ENCODE results near the gene SYT5. TPM values are rescaled to one million over a fixed set of nuclear protein-coding genes. Genes with fewer than 3 reads are reported as not detected.

SYT5 gene
- total RNA-seq, 1 experiment from 2014 or later: 4.5 TPM

DNA sequence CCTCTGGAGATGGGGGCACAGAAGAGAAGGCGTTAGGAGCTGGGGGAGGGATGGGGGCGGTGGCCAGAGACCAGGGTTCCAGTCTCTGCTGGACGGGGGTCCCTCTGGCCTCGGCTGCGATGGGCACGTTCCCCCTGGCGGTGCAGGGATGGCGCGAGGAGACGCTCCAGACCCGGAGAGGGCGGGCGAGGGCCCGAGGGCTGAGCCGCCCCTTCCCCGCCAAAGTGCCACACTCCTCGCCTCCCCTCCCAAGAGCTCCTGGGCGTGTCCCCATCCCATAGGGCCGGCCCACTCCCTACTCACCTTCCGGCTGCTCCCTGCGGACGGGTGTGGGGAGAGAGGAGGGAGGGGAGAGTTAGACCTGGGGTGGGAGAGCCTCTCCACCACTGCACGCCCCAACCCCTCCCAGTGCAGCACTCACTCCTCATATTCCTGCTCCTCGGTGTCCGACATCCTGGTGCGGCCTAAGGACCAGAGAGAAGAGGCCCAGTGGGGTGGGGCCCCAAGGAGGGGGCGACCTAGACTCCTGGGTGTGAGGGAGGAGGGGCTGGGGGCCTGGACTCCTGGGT is 33.3 kb downstream of the SYT5 start:
- Histone ChIP-seq H3K79me2 (ENCODE audit: insufficient read depth, low read length) (no peaks in the 10 kb centered on the region), H3K27me3 (ENCODE audit: insufficient read depth, low read length) (no peaks in the 10 kb centered on the region), H3K14ac (ENCODE audit: insufficient read depth, low read length) (no peak overlapping the region), H3K23me2 (ENCODE audit: insufficient read length, low read depth, low read length, poor library complexity, severe bottlenecking) (no peaks in the 10 kb centered on the region), H2BK15ac (ENCODE audit: low read depth, low read length) (no peak overlapping the region), H2BK20ac (ENCODE audit: low read depth, low read length, poor library complexity, severe bottlenecking) (no peak overlapping the region), H3K4ac (ENCODE audit: low read depth, low read length) (no peak overlapping the region), H3K23ac (ENCODE audit: insufficient read length, low read depth, low read length) (no peak overlapping the region), H3K4me1 (ENCODE audit: insufficient read depth, low read length) (peaks cover 11% of the 10 kb centered on the region; the same call in 1 of the 2 replicates), H3K56ac (ENCODE audit: insufficient read length, low read depth, low read length) (no peak overlapping the region), H2BK12ac (ENCODE audit: insufficient read length, low read depth, low read length) (no peak overlapping the region), H3K27ac (ENCODE audit: insufficient read length, low read depth, low read length) (no peak overlapping the region), H4K8ac (replicated peaks; ENCODE audit: insufficient read length, low read depth, low read length) (no peak overlapping the region), H3K79me1 (ENCODE audit: insufficient read depth, low read depth, low read length, poor library complexity, severe bottlenecking) (peaks cover 3% of the 10 kb centered on the region), H2AK5ac (ENCODE audit: insufficient read length, low read length) (no peak overlapping the region), H3K4me2 (ENCODE audit: insufficient read depth, insufficient read length, low read length) (peak overlapping the region; percentile 52), H3K9me3 (ENCODE audit: control insufficient read depth, low read depth, low read length) (no peaks in the 10 kb centered on the region), H2AFZ (ENCODE audit: low read length) (no peak overlapping the region), H4K20me1 (ENCODE audit: control insufficient read depth, insufficient read depth, insufficient read length) (no peaks in the 10 kb centered on the region), H3T11ph (ENCODE audit: low read length) (no peak overlapping the region), H3K18ac (ENCODE audit: insufficient read length, low read depth, low read length) (no peak overlapping the region), H4K5ac (ENCODE audit: insufficient read length, low read depth, low read length) (no peak overlapping the region), H2BK5ac (ENCODE audit: insufficient read length, low read length) (no peak overlapping the region), H2BK120ac (ENCODE audit: low read depth, low read length, poor library complexity, severe bottlenecking) (no peak overlapping the region), H3K9ac (ENCODE audit: extremely low read depth, insufficient read length, low read length) (no peak overlapping the region), H4K91ac (ENCODE audit: insufficient read length, low read depth, low read length) (no peak overlapping the region)
- Mint-ChIP-seq H3K9me3 (no peaks in the 10 kb centered on the region; a peak in 2 of 5 replicates), H3K27ac (peak overlapping the region in 2 of 3 experiments; percentile 44 to 88; a peak in 3 of 7 replicates), H3K36me3 (ENCODE audit: insufficient read depth in 1 of 3, low read depth in 3 of 3) (peaks cover 14 to 33% (median 27%) of the 10 kb centered on the region in 3 experiments), H3K4me3 (peak overlapping the region; percentile 58 to 80), H3K27me3 (ENCODE audit: low read depth) (peaks cover 7% of the 10 kb centered on the region), H3K4me1 (peaks cover 29 to 39% of the 10 kb centered on the region in 2 experiments)
- TF ChIP-seq, protein P1, sequence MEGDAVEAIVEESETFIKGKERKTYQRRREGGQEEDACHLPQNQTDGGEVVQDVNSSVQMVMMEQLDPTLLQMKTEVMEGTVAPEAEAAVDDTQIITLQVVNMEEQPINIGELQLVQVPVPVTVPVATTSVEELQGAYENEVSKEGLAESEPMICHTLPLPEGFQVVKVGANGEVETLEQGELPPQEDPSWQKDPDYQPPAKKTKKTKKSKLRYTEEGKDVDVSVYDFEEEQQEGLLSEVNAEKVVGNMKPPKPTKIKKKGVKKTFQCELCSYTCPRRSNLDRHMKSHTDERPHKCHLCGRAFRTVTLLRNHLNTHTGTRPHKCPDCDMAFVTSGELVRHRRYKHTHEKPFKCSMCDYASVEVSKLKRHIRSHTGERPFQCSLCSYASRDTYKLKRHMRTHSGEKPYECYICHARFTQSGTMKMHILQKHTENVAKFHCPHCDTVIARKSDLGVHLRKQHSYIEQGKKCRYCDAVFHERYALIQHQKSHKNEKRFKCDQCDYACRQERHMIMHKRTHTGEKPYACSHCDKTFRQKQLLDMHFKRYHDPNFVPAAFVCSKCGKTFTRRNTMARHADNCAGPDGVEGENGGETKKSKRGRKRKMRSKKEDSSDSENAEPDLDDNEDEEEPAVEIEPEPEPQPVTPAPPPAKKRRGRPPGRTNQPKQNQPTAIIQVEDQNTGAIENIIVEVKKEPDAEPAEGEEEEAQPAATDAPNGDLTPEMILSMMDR (conservative IDR thresholded peaks at IDR 0.05): no peak; the same call in 2 of the 3 replicates
- no CpG with 5 or more reads among the region's 27 CpGs for WGBS (ENCODE audit: extremely low coverage, insufficient read length, low lambda C conversion rate)
- DNase-seq: peak; percentile 95

Measured in H9 (cell line).